Measurements from ENCODE around the gene DOP1B. TPM values are rescaled to one million over a fixed set of nuclear protein-coding genes. Genes with fewer than 3 reads are reported as not detected.
A peak's percentile ranks its signal among the peaks of the same experiment; 100 is the strongest.
"Not testable (repeated sequence)": the region's sequence is repeated elsewhere in the genome, so short reads cannot be mapped to it uniquely, and the experiment has no call there.

Gene DOP1B
- total RNA-seq, result 10 to 100 TPM; 12.1 to 12.9 TPM

GRCh38 chr21:36156815-36157670, at the start of gene DOP1B:
TSS of gene DOP1B (plus strand) at chr21:36156824. CDS start at chr21:36164734, 7,910 bp downstream.
- DNase-seq (ENCODE audit: low spot score in 2 of 2), result peak in 1 of 2 donors; percentile 54
- Mint-ChIP-seq H3K9me3 (no peaks in the 10 kb centered on the region), H3K36me3 (no peaks in the 10 kb centered on the region), H3K27ac (peak within 1 kb of the TSS; percentile 81 to 88)
- ATAC-seq, result peak; percentile 16 to 25

- no peaks in the 10 kb centered on the region for H3K9me3 Mint-ChIP-seq
- no peak for DNase-seq (ENCODE audit: low spot score in 2 of 2)
- no peak overlapping the region for H3K27ac Mint-ChIP-seq
- peaks cover 0 to 10% of the 10 kb centered on the region in 2 donors for H3K36me3 Mint-ChIP-seq
- no peak for ATAC-seq
Observed at GRCh38 chr21:36109868-36110267, 46.8 kb upstream of the DOP1B start.

- no peaks in the 10 kb centered on the region for H3K9me3 Mint-ChIP-seq
- ATAC-seq (no peak), DNase-seq (ENCODE audit: low spot score in 2 of 2) (no peak)
- peaks cover 0 to 5% of the 10 kb centered on the region in 2 donors for H3K36me3 Mint-ChIP-seq
- no peak overlapping the region for H3K27ac Mint-ChIP-seq
Observed at GRCh38 chr21:36111238-36111637, 45.4 kb upstream of the DOP1B start.

GRCh38 chr21:36113647-36114428, 42.8 kb upstream of the DOP1B start:
- DNase-seq (ENCODE audit: low spot score in 2 of 2), result peak in 1 of 2 donors; percentile 68
- ATAC-seq, result peak; percentile 60 to 71
- Mint-ChIP-seq H3K27ac (peak overlapping the region; percentile 62 to 93), H3K36me3 (peaks cover 0 to 5% of the 10 kb centered on the region in 2 donors), H3K9me3 (no peaks in the 10 kb centered on the region)

GRCh38 chr21:36115138-36115730, 41.4 kb upstream of the DOP1B start:
- DNase-seq (ENCODE audit: low spot score in 2 of 2) (no peak), ATAC-seq (no peak)
- H3K27ac Mint-ChIP-seq, result no peak overlapping the region
- H3K9me3 Mint-ChIP-seq, result no peaks in the 10 kb centered on the region
- H3K36me3 Mint-ChIP-seq, result peaks cover 0 to 5% of the 10 kb centered on the region in 2 donors

- Mint-ChIP-seq H3K27ac (no peak overlapping the region), H3K36me3 (peaks cover 0 to 5% of the 10 kb centered on the region in 2 donors), H3K9me3 (no peaks in the 10 kb centered on the region)
- DNase-seq (ENCODE audit: low spot score in 2 of 2) (no peak), ATAC-seq (no peak)
Observed at GRCh38 chr21:36117286-36117741, 39.3 kb upstream of the DOP1B start.

GRCh38 chr21:36120304-36120888, 36.2 kb upstream of the DOP1B start:
- DNase-seq (ENCODE audit: low spot score in 2 of 2) (no peak), ATAC-seq (no peak)
- Mint-ChIP-seq H3K27ac (no peak overlapping the region), H3K9me3 (no peaks in the 10 kb centered on the region), H3K36me3 (no peaks in the 10 kb centered on the region)

GRCh38 chr21:36122977-36123376, 33.6 kb upstream of the DOP1B start:
- ATAC-seq (no peak), DNase-seq (ENCODE audit: low spot score in 2 of 2) (no peak)
- no peak overlapping the region for H3K27ac Mint-ChIP-seq
- no peaks in the 10 kb centered on the region for H3K9me3 Mint-ChIP-seq
- H3K36me3 Mint-ChIP-seq, result no peaks in the 10 kb centered on the region

GRCh38 chr21:36124395-36124794, 32.2 kb upstream of the DOP1B start:
- DNase-seq (ENCODE audit: low spot score in 2 of 2) (no peak), ATAC-seq (no peak)
- no peak overlapping the region for H3K27ac Mint-ChIP-seq
- no peaks in the 10 kb centered on the region for H3K9me3 Mint-ChIP-seq
- H3K36me3 Mint-ChIP-seq, result no peaks in the 10 kb centered on the region

- no peak overlapping the region for H3K27ac Mint-ChIP-seq
- peak in 1 of 2 donors; percentile 46 for ATAC-seq
- H3K9me3 Mint-ChIP-seq, result no peaks in the 10 kb centered on the region
- peak in 1 of 2 donors; percentile 47 for DNase-seq (ENCODE audit: low spot score in 2 of 2)
- H3K36me3 Mint-ChIP-seq, result no peaks in the 10 kb centered on the region
Observed at GRCh38 chr21:36125512-36126207, 31.0 kb upstream of the DOP1B start.

- Mint-ChIP-seq H3K36me3 (no peaks in the 10 kb centered on the region), H3K9me3 (no peaks in the 10 kb centered on the region), H3K27ac (no peak overlapping the region)
- ATAC-seq (no peak), DNase-seq (ENCODE audit: low spot score in 2 of 2) (no peak)
Observed at GRCh38 chr21:36126208-36126565, 30.4 kb upstream of the DOP1B start.

- no peaks in the 10 kb centered on the region for H3K9me3 Mint-ChIP-seq
- ATAC-seq (no peak), DNase-seq (ENCODE audit: low spot score in 2 of 2) (no peak)
- no peaks in the 10 kb centered on the region for H3K36me3 Mint-ChIP-seq
- H3K27ac Mint-ChIP-seq, result no peak overlapping the region
Observed at GRCh38 chr21:36126621-36127110, 30.0 kb upstream of the DOP1B start.

- H3K27ac Mint-ChIP-seq, result peak overlapping the region in 1 of 2 donors; percentile 27
- no peak for ATAC-seq
Observed at GRCh38 chr21:36127250-36127904, 29.2 kb upstream of the DOP1B start.

GRCh38 chr21:36127977-36128376, 28.6 kb upstream of the DOP1B start:
- H3K36me3 Mint-ChIP-seq, result no peaks in the 10 kb centered on the region
- no peak overlapping the region for H3K27ac Mint-ChIP-seq
- no peak for DNase-seq (ENCODE audit: low spot score in 2 of 2)
- ATAC-seq, result no peak
- H3K9me3 Mint-ChIP-seq, result no peaks in the 10 kb centered on the region

More at GRCh38 chr21:36127250-36127904, 29.2 kb upstream of the DOP1B start:
- H3K9me3 Mint-ChIP-seq, result no peaks in the 10 kb centered on the region
- no peak for DNase-seq (ENCODE audit: low spot score in 2 of 2)
- H3K36me3 Mint-ChIP-seq, result no peaks in the 10 kb centered on the region

GRCh38 chr21:36129219-36129618, 27.4 kb upstream of the DOP1B start:
- ATAC-seq (no peak), DNase-seq (ENCODE audit: low spot score in 2 of 2) (no peak)
- Mint-ChIP-seq H3K36me3 (no peaks in the 10 kb centered on the region), H3K27ac (no peak overlapping the region), H3K9me3 (no peaks in the 10 kb centered on the region)

GRCh38 chr21:36130414-36130762, 26.2 kb upstream of the DOP1B start:
- not testable (repeated sequence) for DNase-seq (ENCODE audit: low spot score in 2 of 2); H3K9me3 Mint-ChIP-seq; ATAC-seq; H3K36me3 Mint-ChIP-seq
- peak overlapping the region; percentile 77 to 84 for H3K27ac Mint-ChIP-seq

All from activated naive CD4-positive, alpha-beta T cell treated with anti-CD3 and anti-CD28 coated beads, Interleukin-2, amount 50 U/mL, for 72 hours (primary cell).